Upper lobe of right lung (tissue), 1 donor: ENCODE results near the gene FER. TPM values are rescaled to one million over a fixed set of nuclear protein-coding genes. Genes with fewer than 3 reads are reported as not detected.
"Not testable (repeated sequence)": the region's sequence is repeated elsewhere in the genome, so short reads cannot be mapped to it uniquely, and the experiment has no call there.

Experiments
- ATAC-seq: fragments of 200-7000 bp; cut with Tn5 transposase; one replicate; pipeline ENCODE4 v1.9.1; 2020; ENCODE audit warnings: mild to moderate bottlenecking, moderate library complexity
- DNase-seq: peaks from one replicate; pipeline ENCODE4 v3.0.0-alpha.2; 2020
- H3K27ac ChIP-seq: fragments of 200-600 bp; one replicate; pipeline ENCODE4 v1.8.0; 2022
- H3K27me3 ChIP-seq: fragments of 200-600 bp; one replicate; pipeline ENCODE4 v1.8.0; 2022; ENCODE audit warnings: mild to moderate bottlenecking
- H3K36me3 ChIP-seq: fragments of 200-600 bp; one replicate; pipeline ENCODE4 v1.8.0; 2022
- H3K4me1 ChIP-seq: fragments of 200-600 bp; one replicate; pipeline ENCODE4 v1.8.0; 2022
- H3K4me3 ChIP-seq: fragments of 200-600 bp; one replicate; pipeline ENCODE4 v1.8.0; 2022; ENCODE audit warnings: mild to moderate bottlenecking
- H3K9me3 ChIP-seq: fragments of 200-600 bp; one replicate; pipeline ENCODE4 v1.8.0; 2022
- CTCF ChIP-seq: fragments of 200-600 bp; IDR thresholded peaks from one replicate; pipeline ENCODE4 v1.8.0; 2022; ENCODE audit warnings: antibody characterized with exemption
- intact Hi-C: fragments of 100-400 bp; cut with DNase I; formaldehyde crosslinking; loops from one replicate; pipeline ENCODE4 v1.11.0; 2022
- total RNA-seq: library from RNA; stranded (reverse); fragmentation: NEBNext Ultra II Directional; extraction: Animal tissue kit (Norgen Biotek cat#: 25700); gene quantifications from one replicate; pipeline ENCODE4 v1.2.1, GENCODE V29; 2021
- donor health status: DM: no; HTN: yes; CAD: no; lungs with severe emphysema.

Gene FER
- total RNA-seq, 1 donor from 2014 or later = 33.6 TPM

- Histone ChIP-seq H3K4me1 (no peaks in the 10 kb centered on the region), H3K27me3 (no peaks in the 10 kb centered on the region), H3K36me3 (no peaks in the 10 kb centered on the region), H3K27ac (no peak overlapping the region), H3K4me3 (no peak overlapping the region), H3K9me3 (peaks cover 4% of the 10 kb centered on the region)
- intact Hi-C loops = no loop called here
- TF ChIP-seq CTCF = no peak
- ATAC-seq (no peak), DNase-seq (no peak)
These were observed 74.7 kb downstream of the FER start for GRCh38 chr5:108822211-108822947.

GRCh38 chr5:108827131-108827530 lies 79.4 kb downstream of the FER start:
- Histone ChIP-seq H3K27me3 (no peaks in the 10 kb centered on the region), H3K4me3 (no peak overlapping the region), H3K4me1 (no peaks in the 10 kb centered on the region), H3K9me3 (no peaks in the 10 kb centered on the region), H3K27ac (no peak overlapping the region), H3K36me3 (no peaks in the 10 kb centered on the region)
- ATAC-seq = no peak
- TF ChIP-seq CTCF = no peak
- DNase-seq = no peak
- intact Hi-C loops = no loop called here

GRCh38 chr5:108830705-108831276 lies 83.1 kb downstream of the FER start:
- Histone ChIP-seq H3K4me3 (no peak overlapping the region), H3K4me1 (no peaks in the 10 kb centered on the region), H3K27me3 (no peaks in the 10 kb centered on the region), H3K9me3 (no peaks in the 10 kb centered on the region), H3K36me3 (peaks cover 6% of the 10 kb centered on the region), H3K27ac (no peak overlapping the region)
- DNase-seq (no peak), ATAC-seq (no peak)
- intact Hi-C loops = no loop called here
- no peak for TF ChIP-seq CTCF

GRCh38 chr5:108836492-108836891 lies 88.8 kb downstream of the FER start:
- H3K9me3 ChIP-seq = no peaks in the 10 kb centered on the region
- no peaks in the 10 kb centered on the region for H3K4me1 ChIP-seq
- no peaks in the 10 kb centered on the region for H3K27me3 ChIP-seq
- H3K4me3 ChIP-seq = no peak overlapping the region
- DNase-seq (no peak), ATAC-seq (no peak)
- peaks cover 6% of the 10 kb centered on the region for H3K36me3 ChIP-seq
- no peak overlapping the region for H3K27ac ChIP-seq
- intact Hi-C loops = no loop called here
- TF ChIP-seq CTCF = no peak

- H3K27ac ChIP-seq, intact Hi-C loops, ATAC-seq, H3K4me1 ChIP-seq, H3K9me3 ChIP-seq, DNase-seq, H3K36me3 ChIP-seq, H3K27me3 ChIP-seq, H3K4me3 ChIP-seq: not testable (repeated sequence)
These were observed 94.7 kb downstream of the FER start for GRCh38 chr5:108842260-108842941.

- H3K27me3 ChIP-seq, H3K4me1 ChIP-seq, ATAC-seq, H3K36me3 ChIP-seq, H3K27ac ChIP-seq, intact Hi-C loops, H3K9me3 ChIP-seq, DNase-seq, H3K4me3 ChIP-seq: not testable (repeated sequence)
These were observed 103.4 kb downstream of the FER start for GRCh38 chr5:108851129-108851528.
